ENCODE results near the gene EML2. TPM values are rescaled to one million over a fixed set of nuclear protein-coding genes. Genes with fewer than 3 reads are reported as not detected.

EML2 gene
- total RNA-seq, 1 donor from 2014 or later = 144 TPM

GRCh38 chr19:45568732-45569131 lies 70.5 kb downstream of the EML2 start:
- peak; percentile 97 for DNase-seq (ENCODE audit: low read depth)
- FAIRE-seq = no peak
- H3K27me3 ChIP-seq (ENCODE audit: control insufficient read depth, insufficient read depth, low read length) = no peaks in the 10 kb centered on the region
- H3K36me3 ChIP-seq (ENCODE audit: control insufficient read depth, insufficient read depth, low read length) = no peaks in the 10 kb centered on the region
- TF ChIP-seq CTCF (IDR thresholded peaks at IDR 0.05; ENCODE audit: insufficient read depth, low read length, severe bottlenecking) = no peak
- no peak overlapping the region for H3K4me3 ChIP-seq (ENCODE audit: low read depth, low read length)

GRCh38 chr19:45567609-45568008 lies 71.6 kb downstream of the EML2 start:
- no peak for FAIRE-seq
- H3K27me3 ChIP-seq (ENCODE audit: control insufficient read depth, insufficient read depth, low read length) = no peaks in the 10 kb centered on the region
- no peak for TF ChIP-seq CTCF (IDR thresholded peaks at IDR 0.05; ENCODE audit: insufficient read depth, low read length, severe bottlenecking)
- no peak overlapping the region for H3K4me3 ChIP-seq (ENCODE audit: low read depth, low read length)
- H3K36me3 ChIP-seq (ENCODE audit: control insufficient read depth, insufficient read depth, low read length) = no peaks in the 10 kb centered on the region
- no peak for DNase-seq (ENCODE audit: low read depth)

- no peak for FAIRE-seq
- H3K36me3 ChIP-seq (ENCODE audit: control insufficient read depth, insufficient read depth, low read length) = no peaks in the 10 kb centered on the region
- no peak overlapping the region for H3K4me3 ChIP-seq (ENCODE audit: low read depth, low read length)
- H3K27me3 ChIP-seq (ENCODE audit: control insufficient read depth, insufficient read depth, low read length) = no peaks in the 10 kb centered on the region
- DNase-seq (ENCODE audit: low read depth) = no peak
- no peak for TF ChIP-seq CTCF (IDR thresholded peaks at IDR 0.05; ENCODE audit: insufficient read depth, low read length, severe bottlenecking)
Observed at GRCh38 chr19:45564131-45564780, 74.9 kb downstream of the EML2 start.

GRCh38 chr19:45560686-45561085 lies 78.5 kb downstream of the EML2 start:
- Histone ChIP-seq H3K4me3 (ENCODE audit: low read depth, low read length) (no peak overlapping the region), H3K27me3 (ENCODE audit: control insufficient read depth, insufficient read depth, low read length) (no peaks in the 10 kb centered on the region), H3K36me3 (ENCODE audit: control insufficient read depth, insufficient read depth, low read length) (no peaks in the 10 kb centered on the region)
- TF ChIP-seq CTCF (IDR thresholded peaks at IDR 0.05; ENCODE audit: insufficient read depth, low read length, severe bottlenecking) = no peak
- no peak for FAIRE-seq
- DNase-seq (ENCODE audit: low read depth) = no peak

- TF ChIP-seq CTCF (IDR thresholded peaks at IDR 0.05; ENCODE audit: insufficient read depth, low read length, severe bottlenecking) = no peak
Observed at GRCh38 chr19:45560038-45560437, 79.2 kb downstream of the EML2 start.

More at GRCh38 chr19:45560038-45560437, 79.2 kb downstream of the EML2 start:
- FAIRE-seq = peak; percentile 47
- no peak overlapping the region for H3K4me3 ChIP-seq (ENCODE audit: low read depth, low read length)
- H3K36me3 ChIP-seq (ENCODE audit: control insufficient read depth, insufficient read depth, low read length) = no peaks in the 10 kb centered on the region
- no peak for DNase-seq (ENCODE audit: low read depth)
- H3K27me3 ChIP-seq (ENCODE audit: control insufficient read depth, insufficient read depth, low read length) = no peaks in the 10 kb centered on the region

Other genes with a start within 250 kb of the EML2 start
- gene PPP1R13L, start 234.3 kb downstream of the EML2 start, total RNA-seq = 16.6 and 31.2 TPM in 2 replicates
- gene POLR1G, start 232.8 kb downstream of the EML2 start, total RNA-seq = 8.8 and 16.8 TPM in 2 replicates
- gene ERCC1, start 215.5 kb downstream of the EML2 start, total RNA-seq = 65.0 and 78.5 TPM in 2 replicates
- gene FOSB, start 171.4 kb downstream of the EML2 start, total RNA-seq = 3.6 and 4.2 TPM in 2 replicates
- gene RTN2, start 142.3 kb downstream of the EML2 start, total RNA-seq = 2.1 and 2.9 TPM in 2 replicates
- gene PPM1N, start 141.0 kb downstream of the EML2 start, total RNA-seq = 1.4 and 1.6 TPM in 2 replicates
- 59.0 and 86.0 TPM in 2 replicates for gene VASP, start 131.9 kb downstream of the EML2 start, total RNA-seq
- 5.3 and 7.0 TPM in 2 replicates for gene OPA3, start 54.6 kb downstream of the EML2 start, total RNA-seq
- not detected in 2 replicates for gene GPR4, start 37.2 kb downstream of the EML2 start, total RNA-seq
- gene GIPR, start 28.8 kb upstream of the EML2 start, total RNA-seq = 0.38 and 0.53 TPM in 2 replicates
- gene SNRPD2, start 52.6 kb upstream of the EML2 start, total RNA-seq = 429 and 572 TPM in 2 replicates
- 7.7 and 11.6 TPM in 2 replicates for gene QPCTL, start 53.3 kb upstream of the EML2 start, total RNA-seq
- 2.4 and 5.5 TPM in 2 replicates for gene FBXO46, start 91.5 kb upstream of the EML2 start, total RNA-seq
- not detected in 2 replicates for gene MEIOSIN, start 94.0 kb upstream of the EML2 start, total RNA-seq
- gene SIX5, start 129.9 kb upstream of the EML2 start, total RNA-seq = 1.7 and 2.1 TPM in 2 replicates
- gene DMPK, start 143.1 kb upstream of the EML2 start, total RNA-seq = 4.7 and 9.1 TPM in 2 replicates
- 25.3 and 29.0 TPM in 2 replicates for gene DMWD, start 153.4 kb upstream of the EML2 start, total RNA-seq
- under 0.01 TPM in 1 of 2 replicates, not detected in the other for gene RSPH6A, start 175.9 kb upstream of the EML2 start, total RNA-seq
- gene SYMPK, start 223.8 kb upstream of the EML2 start, total RNA-seq = 27.9 and 29.7 TPM in 2 replicates
- not detected in 2 replicates for gene FOXA3, start 224.9 kb upstream of the EML2 start, total RNA-seq
- 11.3 and 11.8 TPM in 2 replicates for gene IRF2BP1, start 246.7 kb upstream of the EML2 start, total RNA-seq